ENCODE measurements around the gene PLA2G4E. TPM values are rescaled to one million over a fixed set of nuclear protein-coding genes. Genes with fewer than 3 reads are reported as not detected.

Gene PLA2G4E
- total RNA-seq, 2 experiments from 2014 or later: not detected

DNA sequence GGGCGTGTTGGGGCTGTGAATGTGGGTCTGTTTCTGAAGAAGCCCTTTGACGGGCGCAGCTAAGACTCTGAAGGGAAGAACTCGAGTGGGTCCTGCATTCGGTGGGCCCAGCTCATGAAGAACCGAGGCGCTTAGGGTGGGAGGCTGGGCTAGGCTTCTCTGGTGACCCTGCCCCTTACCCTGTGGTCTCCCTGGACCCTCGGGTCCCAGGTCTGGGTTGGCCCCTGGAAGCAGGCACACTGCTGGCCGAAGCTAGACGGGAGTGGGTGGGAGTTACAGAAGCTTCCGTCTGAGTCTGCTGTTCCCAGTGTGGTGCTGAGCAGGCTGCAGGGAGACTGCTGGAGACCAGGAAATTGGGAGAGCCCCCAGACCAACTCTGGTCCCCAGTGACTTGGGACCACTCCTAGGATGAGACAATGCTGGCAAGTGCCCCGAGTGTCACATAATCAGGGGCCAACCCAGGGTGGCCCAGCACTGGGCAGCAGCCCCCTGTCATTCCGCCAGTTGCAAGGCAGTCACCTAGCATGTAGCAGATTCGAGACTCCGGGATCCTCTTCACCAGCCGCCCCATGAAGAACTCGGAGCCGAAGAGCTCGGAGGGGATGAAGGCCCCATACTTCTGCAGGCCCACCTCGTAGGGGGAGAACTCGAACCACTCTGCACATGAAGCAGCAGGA lies 31.8 kb downstream of the PLA2G4E start:
- H3K4me1 Mint-ChIP-seq (ENCODE audit: low read depth): no peaks in the 10 kb centered on the region
- H3K9me3 ChIP-seq (ENCODE audit: control insufficient read depth in 1 of 2, insufficient read depth in 1 of 2, low read length in 2 of 2): no peaks in the 10 kb centered on the region
- ChIA-PET CTCF (interaction anchor here (1.0 to 2.2 kb wide), 11 partner anchors 40 to 216 kb away, joined by 3 to 14 read pairs (median 4); no protein-coding TSS in a partner anchor), POLR2A (interaction anchor here (0.6 to 1.2 kb wide), 4 partner anchors 17 to 189 kb away, joined by 3 to 4 read pairs (median 3); partner anchors contain the start of gene EHD4)
- H3K4me1 ChIP-seq (ENCODE audit: insufficient read depth, low read length): peaks cover 3% of the 10 kb centered on the region
- no peak overlapping the region for H3K27ac Mint-ChIP-seq
- H3K36me3 Mint-ChIP-seq (ENCODE audit: low read depth): no peaks in the 10 kb centered on the region
- H3K9me3 Mint-ChIP-seq: no peaks in the 10 kb centered on the region
- no peak overlapping the region for H3K4me3 Mint-ChIP-seq
- H3K4me3 ChIP-seq (ENCODE audit: low read length): no peak overlapping the region
- H3K36me3 ChIP-seq (ENCODE audit: insufficient read depth, low read length): no peaks in the 10 kb centered on the region
- intact Hi-C loops (cut with DNase I, micrococcal nuclease): loop anchor here (1.0 to 2.0 kb wide), 4 partner anchors 70 to 148 kb away; no protein-coding TSS in a partner anchor
- H3K27ac ChIP-seq (ENCODE audit: low read depth in 1 of 2, low read length in 2 of 2): no peak overlapping the region
- TF ChIP-seq, protein P1, sequence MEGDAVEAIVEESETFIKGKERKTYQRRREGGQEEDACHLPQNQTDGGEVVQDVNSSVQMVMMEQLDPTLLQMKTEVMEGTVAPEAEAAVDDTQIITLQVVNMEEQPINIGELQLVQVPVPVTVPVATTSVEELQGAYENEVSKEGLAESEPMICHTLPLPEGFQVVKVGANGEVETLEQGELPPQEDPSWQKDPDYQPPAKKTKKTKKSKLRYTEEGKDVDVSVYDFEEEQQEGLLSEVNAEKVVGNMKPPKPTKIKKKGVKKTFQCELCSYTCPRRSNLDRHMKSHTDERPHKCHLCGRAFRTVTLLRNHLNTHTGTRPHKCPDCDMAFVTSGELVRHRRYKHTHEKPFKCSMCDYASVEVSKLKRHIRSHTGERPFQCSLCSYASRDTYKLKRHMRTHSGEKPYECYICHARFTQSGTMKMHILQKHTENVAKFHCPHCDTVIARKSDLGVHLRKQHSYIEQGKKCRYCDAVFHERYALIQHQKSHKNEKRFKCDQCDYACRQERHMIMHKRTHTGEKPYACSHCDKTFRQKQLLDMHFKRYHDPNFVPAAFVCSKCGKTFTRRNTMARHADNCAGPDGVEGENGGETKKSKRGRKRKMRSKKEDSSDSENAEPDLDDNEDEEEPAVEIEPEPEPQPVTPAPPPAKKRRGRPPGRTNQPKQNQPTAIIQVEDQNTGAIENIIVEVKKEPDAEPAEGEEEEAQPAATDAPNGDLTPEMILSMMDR (IDR thresholded peaks at IDR 0.05): no peak
- ATAC-seq (ENCODE audit: poor library complexity): no peak
- no peaks in the 10 kb centered on the region for H3K27me3 ChIP-seq (ENCODE audit: control insufficient read depth in 1 of 2, insufficient read depth in 2 of 2, low read length in 2 of 2)
- no peaks in the 10 kb centered on the region for H3K27me3 Mint-ChIP-seq
- DNase-seq: no peak

DNA sequence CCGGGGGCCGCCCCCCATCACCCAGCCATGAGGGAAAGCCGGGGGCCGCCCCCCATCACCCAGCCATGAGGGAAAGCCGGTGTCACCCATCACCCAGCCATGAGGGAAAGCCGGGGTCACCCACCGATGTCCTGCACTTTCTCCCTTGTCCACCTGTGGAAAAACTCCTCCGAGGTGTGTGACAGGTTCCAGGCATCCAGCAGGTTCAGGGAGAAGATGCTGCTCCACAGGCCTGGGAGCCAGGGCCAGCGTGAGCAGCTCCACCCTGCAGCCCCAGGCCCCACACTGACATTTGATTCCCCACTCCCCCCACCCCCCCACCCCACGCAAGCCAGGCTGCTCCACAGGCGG lies 32.9 kb downstream of the PLA2G4E start:
- H3K27me3 Mint-ChIP-seq: no peaks in the 10 kb centered on the region

DNA sequence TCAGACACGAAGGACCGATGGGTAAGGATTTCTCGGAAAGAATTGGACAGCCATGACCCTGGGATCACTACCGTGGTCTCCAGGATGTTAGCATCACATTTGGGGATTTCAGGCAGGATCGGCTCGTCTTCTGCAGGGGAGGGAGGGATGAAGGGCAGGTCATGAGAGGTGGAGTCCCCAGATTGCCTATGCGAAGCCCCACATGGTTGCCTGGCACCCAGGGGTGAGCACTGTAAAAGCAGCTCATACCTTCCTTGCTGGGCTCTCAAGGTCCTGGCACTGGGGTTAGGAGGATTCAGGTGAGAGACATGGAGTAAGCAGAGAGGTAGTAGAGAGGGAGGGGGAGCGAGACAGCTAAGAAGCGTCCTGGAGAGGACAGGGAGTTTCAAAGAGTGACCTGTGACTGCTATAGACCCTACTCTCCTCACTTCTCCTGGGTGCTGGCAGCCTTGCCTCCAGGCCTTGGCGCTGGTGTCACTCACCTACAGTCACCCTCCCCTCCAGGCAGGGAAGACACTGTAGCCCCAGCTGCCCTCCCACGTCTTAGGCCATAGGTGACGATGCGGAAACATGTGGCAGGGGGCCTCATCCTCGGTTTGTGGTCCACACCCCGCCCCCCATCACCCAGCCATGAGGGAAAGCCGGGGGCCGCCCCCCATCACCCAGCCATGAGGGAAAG lies 33.5 kb downstream of the PLA2G4E start:
- intact Hi-C loops (cut with DNase I, micrococcal nuclease): no loop called here
- Mint-ChIP-seq H3K4me1 (ENCODE audit: low read depth) (no peaks in the 10 kb centered on the region), H3K9me3 (no peaks in the 10 kb centered on the region), H3K36me3 (ENCODE audit: low read depth) (no peaks in the 10 kb centered on the region), H3K27ac (no peak overlapping the region), H3K4me3 (no peak overlapping the region), H3K27me3 (no peaks in the 10 kb centered on the region)
- no peaks in the 10 kb centered on the region for H3K9me3 ChIP-seq (ENCODE audit: control insufficient read depth in 1 of 2, insufficient read depth in 1 of 2, low read length in 2 of 2)
- POLR2A ChIA-PET: no interaction called here
- DNase-seq: no peak
- no peak for ATAC-seq (ENCODE audit: poor library complexity)
- H3K27ac ChIP-seq (ENCODE audit: low read depth in 1 of 2, low read length in 2 of 2): no peak overlapping the region
- H3K27me3 ChIP-seq (ENCODE audit: control insufficient read depth in 1 of 2, insufficient read depth in 2 of 2, low read length in 2 of 2): no peaks in the 10 kb centered on the region
- peaks cover 3% of the 10 kb centered on the region for H3K4me1 ChIP-seq (ENCODE audit: insufficient read depth, low read length)
- TF ChIP-seq, protein P1 (IDR thresholded peaks at IDR 0.05): no peak
- no peaks in the 10 kb centered on the region for H3K36me3 ChIP-seq (ENCODE audit: insufficient read depth, low read length)
- no peak overlapping the region for H3K4me3 ChIP-seq (ENCODE audit: low read length)
- CTCF ChIA-PET: no interaction called here

More for the DNA sequence above, 32.9 kb downstream of the PLA2G4E start:
- DNase-seq (no peak), ATAC-seq (ENCODE audit: poor library complexity) (no peak)
- POLR2A ChIA-PET: no interaction called here
- Mint-ChIP-seq H3K36me3 (ENCODE audit: low read depth) (no peaks in the 10 kb centered on the region), H3K4me1 (ENCODE audit: low read depth) (no peaks in the 10 kb centered on the region), H3K9me3 (no peaks in the 10 kb centered on the region), H3K27ac (no peak overlapping the region), H3K4me3 (no peak overlapping the region)
- TF ChIP-seq, protein P1 (IDR thresholded peaks at IDR 0.05): no peak
- Histone ChIP-seq H3K27ac (ENCODE audit: low read depth in 1 of 2, low read length in 2 of 2) (no peak overlapping the region), H3K4me3 (ENCODE audit: low read length) (no peak overlapping the region), H3K4me1 (ENCODE audit: insufficient read depth, low read length) (peaks cover 3% of the 10 kb centered on the region), H3K9me3 (ENCODE audit: control insufficient read depth in 1 of 2, insufficient read depth in 1 of 2, low read length in 2 of 2) (no peaks in the 10 kb centered on the region), H3K27me3 (ENCODE audit: control insufficient read depth in 1 of 2, insufficient read depth in 2 of 2, low read length in 2 of 2) (no peaks in the 10 kb centered on the region), H3K36me3 (ENCODE audit: insufficient read depth, low read length) (no peaks in the 10 kb centered on the region)
- intact Hi-C loops (cut with DNase I, micrococcal nuclease): loop anchor here (2.0 kb wide), 2 partner anchors 147 to 149 kb away; no protein-coding TSS in a partner anchor
- CTCF ChIA-PET: no interaction called here

Data from CD4-positive, alpha-beta T cell (primary cell).